NCI-H1105 (cell line): Measurements from ENCODE around the gene ITPRID2.
"Not testable (repeated sequence)": the region's sequence is repeated elsewhere in the genome, so short reads cannot be mapped to it uniquely, and the experiment has no call there.

ENCODE experiments used
- DNase-seq: peaks from one replicate; lab custom pipeline; 2025; lab: John Stamatoyannopoulos, UW

The ITPRID2 gene

DNA sequence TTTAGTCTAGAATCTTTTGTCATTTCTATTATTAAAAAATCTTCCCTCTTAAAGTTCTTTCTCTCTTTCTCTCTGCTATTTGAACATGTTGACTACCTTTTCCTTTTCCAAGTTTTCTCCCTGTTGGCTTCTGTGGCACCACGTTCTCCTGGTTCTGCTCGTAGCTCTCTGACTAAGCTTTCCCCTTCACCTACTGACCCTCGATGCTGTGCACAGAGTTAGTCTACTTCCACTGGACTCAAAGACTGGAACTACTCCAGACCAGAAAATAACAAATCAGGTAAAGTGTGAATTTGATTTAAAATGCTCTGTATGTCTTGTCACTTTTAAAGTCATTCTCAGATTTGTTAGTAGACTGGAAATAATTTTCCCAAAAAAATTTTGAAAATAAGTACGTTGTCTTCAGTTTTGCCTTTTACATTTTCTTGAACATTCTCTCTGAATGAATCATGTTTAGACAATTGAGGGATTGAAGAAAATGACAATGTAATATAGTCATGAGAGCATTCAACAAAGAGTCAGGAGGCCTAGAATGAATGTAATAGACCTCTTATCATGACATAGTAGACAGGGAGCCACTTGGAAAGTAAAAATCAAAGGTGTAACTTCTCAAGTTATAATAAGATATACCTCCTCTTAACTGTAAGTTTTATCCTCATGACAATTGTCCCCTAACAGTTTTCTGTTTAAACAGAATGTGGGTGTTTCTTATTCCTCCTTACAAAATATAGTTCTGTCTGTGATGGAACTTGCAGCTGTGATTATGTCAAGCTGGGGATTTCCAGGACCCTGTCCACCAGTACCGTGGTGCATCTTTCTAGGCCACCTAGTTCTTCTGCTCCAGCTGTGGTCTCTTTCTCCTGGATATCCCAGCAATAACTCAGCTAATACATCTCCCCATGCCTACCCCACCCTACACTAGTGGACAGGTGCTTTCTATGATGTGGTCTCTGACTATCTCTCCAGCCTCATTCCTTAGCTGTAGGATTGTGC, 25.5 kb downstream of the ITPRID2 start:
- DNase-seq = no peak

DNA sequence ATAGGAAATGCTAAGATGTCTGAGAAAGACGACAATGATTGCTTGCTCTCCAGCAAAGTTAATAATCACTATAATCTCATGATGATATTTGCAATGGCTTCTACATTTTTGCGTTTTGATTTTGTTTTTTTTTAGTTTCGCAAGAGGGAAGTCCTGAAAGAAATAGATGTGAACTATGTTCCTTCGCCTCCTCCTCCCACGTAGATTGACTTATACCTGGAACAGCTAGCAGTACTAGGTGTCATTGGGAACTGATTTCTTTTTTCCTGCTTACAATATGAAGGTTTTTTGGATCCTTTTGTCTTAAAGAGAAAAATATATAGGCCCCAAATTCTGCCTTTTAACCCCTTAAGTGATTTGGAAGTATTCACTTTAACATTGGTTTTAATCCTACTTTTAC, 26.7 kb downstream of the ITPRID2 start:
- no peak for DNase-seq

DNA sequence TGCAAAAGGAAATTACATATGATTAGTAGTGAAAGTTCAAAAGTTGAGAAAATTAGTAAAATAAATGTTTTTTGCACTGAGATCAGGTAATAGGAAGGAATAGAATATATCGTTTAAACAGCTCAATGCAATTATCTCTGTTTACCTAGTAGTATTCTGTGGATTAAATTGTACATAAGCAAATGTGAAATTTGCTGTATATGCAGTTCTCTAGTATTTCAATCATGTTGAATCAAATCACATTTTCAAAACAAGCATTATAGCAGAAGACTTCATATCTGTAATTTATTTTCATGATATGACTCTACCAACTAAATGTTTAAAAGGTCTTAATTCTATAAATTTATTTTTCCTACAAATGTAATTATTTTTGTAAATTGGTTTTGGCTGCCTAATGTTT, 31.6 kb downstream of the ITPRID2 start:
- no peak for DNase-seq

DNA sequence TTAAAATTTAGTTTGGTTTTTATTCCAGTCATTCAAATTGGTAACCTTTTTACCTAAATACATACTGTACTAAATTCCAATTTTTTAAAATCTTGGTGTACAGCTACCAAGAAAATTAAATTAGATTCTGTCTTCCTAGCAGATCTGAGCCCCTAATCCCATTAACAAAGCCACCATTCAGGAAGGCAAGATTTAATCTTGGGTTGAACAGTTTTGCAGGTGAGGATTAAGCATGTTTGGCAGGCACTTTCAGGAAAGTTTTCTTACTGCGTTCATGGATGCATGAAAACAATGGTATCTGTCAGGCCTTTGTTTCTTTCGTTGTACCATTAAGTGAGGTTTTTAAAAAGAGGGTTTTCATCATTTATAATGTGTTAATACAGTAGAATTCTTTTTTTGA, 32.8 kb downstream of the ITPRID2 start:
- DNase-seq = no peak

GRCh38 chr2:181934694-181935093, 43.2 kb downstream of the ITPRID2 start:
- DNase-seq = no peak

- DNase-seq = no peak
Measured at GRCh38 chr2:181937473-181937872, 45.9 kb downstream of the ITPRID2 start.

- DNase-seq = no peak
Measured at GRCh38 chr2:181943411-181944124, 52.0 kb downstream of the ITPRID2 start.

DNA sequence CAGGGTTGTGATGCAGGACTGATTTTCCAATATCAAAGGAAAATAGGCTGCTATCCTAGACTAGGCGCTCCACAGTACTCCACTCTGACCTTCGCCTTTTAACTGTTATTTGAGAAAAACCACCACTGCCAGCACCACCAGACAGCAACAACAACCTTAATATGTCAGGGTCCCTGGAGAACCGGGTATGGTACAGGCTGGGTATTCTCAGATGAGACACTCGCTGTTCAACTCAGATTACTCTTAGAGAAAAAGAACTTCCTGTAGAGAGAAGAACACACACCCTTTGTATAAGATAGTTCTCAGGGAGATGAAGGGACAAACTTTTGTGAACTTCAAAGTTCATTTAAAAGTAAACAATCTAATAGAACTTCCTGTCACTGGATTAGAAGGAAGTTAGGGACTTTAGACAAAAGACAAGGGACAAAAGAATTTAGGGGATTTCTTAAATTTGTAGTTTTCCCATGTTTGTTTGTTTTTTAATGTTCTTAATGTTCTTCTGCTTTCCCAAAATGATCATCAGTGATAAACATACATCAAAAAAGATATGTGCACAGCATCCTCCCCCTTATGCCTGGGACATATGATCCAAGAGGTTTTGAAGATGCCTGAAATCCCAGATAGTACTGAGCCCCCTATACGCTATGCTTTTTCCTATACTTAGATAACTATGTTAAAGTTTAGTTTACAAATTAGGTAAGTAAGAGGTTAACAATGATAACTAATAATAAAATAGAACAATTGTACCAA, 52.8 kb downstream of the ITPRID2 start:
- no peak for DNase-seq

GRCh38 chr2:181944914-181945291, 53.4 kb downstream of the ITPRID2 start:
- no peak for DNase-seq

GRCh38 chr2:181946444-181947127, 55.1 kb downstream of the ITPRID2 start:
- DNase-seq = no peak

GRCh38 chr2:181947273-181947672, 55.7 kb downstream of the ITPRID2 start:
- DNase-seq = no peak

DNA sequence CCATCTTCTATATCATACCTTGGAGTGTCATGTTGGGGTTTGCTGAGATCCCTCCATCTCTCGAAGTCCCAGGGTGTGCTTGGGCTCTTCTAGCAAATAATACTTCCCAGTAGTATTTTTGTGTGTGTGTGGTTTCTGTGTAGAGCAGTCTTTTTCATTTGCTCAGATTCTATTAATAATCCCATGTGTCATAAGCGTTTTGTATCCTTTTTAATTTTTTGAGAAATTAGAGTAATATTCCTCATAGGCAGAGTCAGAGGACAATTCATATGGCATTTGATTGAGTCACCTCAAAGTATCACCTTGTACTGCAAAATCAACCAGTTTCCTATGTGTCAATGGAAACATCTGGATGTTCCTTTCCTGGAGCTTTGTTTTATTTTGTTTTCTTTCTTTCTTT, 56.7 kb downstream of the ITPRID2 start:
- no peak for DNase-seq

GRCh38 chr2:181949047-181949446, 57.5 kb downstream of the ITPRID2 start:
- no peak for DNase-seq

GRCh38 chr2:181952404-181953226, 61.1 kb downstream of the ITPRID2 start:
- no peak for DNase-seq

DNA sequence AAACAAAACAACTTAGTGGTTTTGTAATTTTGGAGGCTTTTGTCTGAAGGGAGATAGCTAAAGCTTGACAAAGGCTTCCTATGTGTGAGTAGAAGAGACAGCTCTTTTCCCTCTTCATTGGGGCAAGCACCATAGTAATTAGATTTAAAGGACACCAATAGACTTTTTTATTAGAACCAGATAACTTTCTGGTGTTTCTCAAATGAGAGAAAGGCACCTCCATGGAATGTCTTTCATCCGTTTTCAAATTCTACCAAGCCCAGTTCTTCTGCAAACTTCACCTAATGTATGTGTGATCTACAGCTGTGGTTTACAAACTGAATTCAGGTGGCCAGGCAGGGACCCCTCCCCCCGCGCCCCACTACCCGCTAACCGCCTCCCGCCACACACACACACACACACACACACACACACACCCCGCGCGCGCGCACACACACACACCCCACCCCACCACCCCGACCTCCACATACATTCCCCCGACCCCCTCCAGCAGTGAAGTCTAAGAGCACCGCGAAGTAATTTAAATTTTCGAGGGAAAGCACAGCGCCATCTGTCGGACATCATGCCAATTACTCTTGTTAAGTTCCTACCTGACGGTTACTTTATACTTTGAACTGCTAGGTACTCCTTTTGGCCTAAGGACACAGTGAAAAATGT, 62.5 kb downstream of the ITPRID2 start:
- DNase-seq = no peak

DNA sequence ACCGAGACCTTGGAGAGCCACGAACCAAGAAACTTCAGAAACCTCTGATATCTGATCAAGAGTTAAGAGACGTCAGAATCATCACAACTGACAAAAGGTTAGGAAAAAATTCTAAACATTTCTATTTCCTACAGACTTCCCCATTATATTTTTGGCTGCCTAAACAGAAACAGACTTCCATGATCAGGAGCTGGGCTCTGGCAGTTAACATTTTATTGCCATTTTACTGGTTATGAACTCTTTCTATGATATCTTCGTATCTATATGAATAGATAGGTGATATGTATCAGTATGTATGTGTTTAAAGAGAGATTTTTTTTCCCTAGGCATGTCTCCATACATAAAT, 63.0 kb downstream of the ITPRID2 start:
- DNase-seq = no peak

GRCh38 chr2:181955010-181955409, 63.5 kb downstream of the ITPRID2 start:
- DNase-seq = no peak

GRCh38 chr2:181955866-181956265, 64.3 kb downstream of the ITPRID2 start:
- DNase-seq = not testable (repeated sequence)

DNA sequence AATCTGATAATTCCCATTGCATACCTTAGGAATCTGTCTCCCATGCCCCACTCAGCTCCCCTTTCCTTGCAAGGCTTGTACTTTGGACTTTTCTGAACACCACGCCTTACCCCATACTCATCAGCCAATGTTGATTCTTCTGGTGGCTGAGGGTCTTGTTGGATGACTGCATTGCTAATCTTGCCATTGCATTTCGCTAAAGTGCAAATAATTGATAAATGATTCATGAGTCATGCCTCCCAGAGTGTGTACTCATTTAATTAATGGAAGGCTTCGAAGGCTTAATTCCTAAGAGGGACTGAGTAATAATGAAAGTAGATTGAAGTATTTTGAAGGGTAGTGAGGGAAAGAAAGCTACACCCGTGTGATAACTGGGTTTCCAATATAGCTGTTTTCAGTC, 66.1 kb downstream of the ITPRID2 start:
- DNase-seq = no peak

GRCh38 chr2:181958726-181959125, 67.2 kb downstream of the ITPRID2 start:
- no peak for DNase-seq

DNA sequence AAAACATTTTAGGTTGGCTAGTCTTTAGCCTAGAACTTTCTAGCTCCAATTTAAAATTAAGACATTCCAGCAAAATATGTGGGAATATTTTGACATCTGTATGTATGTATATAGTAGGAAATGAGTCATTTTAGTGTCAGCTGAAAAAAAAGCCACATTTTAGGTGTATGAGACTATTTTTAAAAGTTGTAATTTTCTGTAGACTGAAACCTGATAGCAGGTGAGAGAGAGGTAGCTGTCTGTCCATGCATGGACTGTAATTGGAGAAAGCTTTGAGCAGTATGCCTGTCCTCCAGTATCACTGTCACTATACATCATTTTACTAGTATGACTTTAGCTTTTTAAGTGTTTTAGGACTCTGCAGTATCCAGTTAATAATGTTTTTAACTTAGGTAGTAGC, 68.0 kb downstream of the ITPRID2 start:
- DNase-seq = no peak
